Pancreas (tissue), 10 donors: ENCODE results near the gene CABLES1. TPM values are rescaled to one million over a fixed set of nuclear protein-coding genes. Genes with fewer than 3 reads are reported as not detected.

ENCODE experiments used
- ATAC-seq, 4 donors: fragments of 200-7000 bp; cut with Tn5 transposase; one replicate each; pipeline versions ENCODE4 v1.8.0 to v1.9.1; 2020; ENCODE audit warnings: mild to moderate bottlenecking in 4 of 4, moderate library complexity in 4 of 4
- DNase-seq, 6 donors: peaks; one replicate each; pipeline ENCODE4 v3.0.0-alpha.2; 2020
- FAIRE-seq: peaks from 2 replicates; lab custom pipeline; 2012; peaks lifted over from hg19 to GRCh38; lab: Jason Lieb, UNC
- H3K27ac ChIP-seq, 4 donors: fragments of 200-600 bp; sonication (generic); 1 replicate in 3 of 4; 2 replicates in 1 of 4; pipeline versions ENCODE4 v1.5.0 to v1.8.0; 2020
- H3K27me3 ChIP-seq, 4 donors: fragments of 200-600 bp; one replicate each; pipeline ENCODE4 v1.8.0; 2021
- H3K36me3 ChIP-seq, 3 donors: fragments of 200-600 bp; sonication (generic) in 1 of 3; one replicate each; pipeline versions ENCODE4 v1.5.0 to v1.8.0; 2020 to 2021
- H3K4me1 ChIP-seq, 3 donors: fragments of 200-600 bp; one replicate each; pipeline ENCODE4 v1.8.0; 2021
- H3K4me3 ChIP-seq, 4 donors: fragments of 200-600 bp; sonication (generic) in 2 of 4; one replicate each; pipeline versions ENCODE4 v1.5.0 to v1.8.0; 2020 to 2021
- H3K9me3 ChIP-seq, 4 donors: fragments of 200-600 bp; one replicate each; pipeline ENCODE4 v1.8.0; 2021
- WGBS, 2 donors: extraction: QIAGEN DNeasy Blood & Tissue Kit; methylation state at CpG; one replicate each; pipeline ENCODE4 v1.1.7; 2013; 5-methylcytosine and 5-hydroxymethylcytosine counted together
- intact Hi-C, 3 donors: fragments of 100-400 bp; cut with DNase I; formaldehyde crosslinking; loops; one replicate each; pipeline versions ENCODE4 v1.11.1 to v1.14.2; 2022
- polyA plus RNA-seq, 2 donors: library from polyadenylated mRNA; stranded (reverse); fragments of 200-250 nt; gene quantifications; one replicate each; pipeline ENCODE4 v1.2.3, GENCODE V29; 2013
- total RNA-seq, 6 donors: library from RNA; stranded (reverse); fragmentation: NEBNext Ultra II Directional in 4 of 6; extraction: Animal tissue kit (Norgen Biotek cat#: 25700) in 4 of 6; gene quantifications; one replicate each; pipeline versions ENCODE4 v1.2.1 to v1.2.4, GENCODE V29; 2021 to 2023
- TF ChIP-seq, protein P1 (sequence below), 4 donors: fragments of 200-600 bp; sonication (generic) in 3 of 4; IDR thresholded peaks; one replicate each; pipeline versions ENCODE4 v1.5.0 to v1.8.0; 2021; ENCODE audit warnings: antibody characterized with exemption in 4 of 4
- donor health status: healthy with polysubstance abuse.
- donor health status: DM: no; HTN: no; CAD: no; lungs with moderate emphysema.
- donor health status: DM: no; HTN: no; CAD: no.
- donor health status: control.
- donor health status: control.
- donor health status: Bipolar disorder and iron deficiency.
- donor health status: DM: yes; HTN: yes; CAD: no.
- donor health status: DM: no; HTN: no; CAD: no.
- donor health status: DM: no; HTN: no; CAD: no.
- donor health status: DM: yes; HTN: yes; CAD: no.

Gene CABLES1
- total and polyA plus RNA-seq, 8 donors: 2.0 to 5.7 (median 3.2) TPM

DNA sequence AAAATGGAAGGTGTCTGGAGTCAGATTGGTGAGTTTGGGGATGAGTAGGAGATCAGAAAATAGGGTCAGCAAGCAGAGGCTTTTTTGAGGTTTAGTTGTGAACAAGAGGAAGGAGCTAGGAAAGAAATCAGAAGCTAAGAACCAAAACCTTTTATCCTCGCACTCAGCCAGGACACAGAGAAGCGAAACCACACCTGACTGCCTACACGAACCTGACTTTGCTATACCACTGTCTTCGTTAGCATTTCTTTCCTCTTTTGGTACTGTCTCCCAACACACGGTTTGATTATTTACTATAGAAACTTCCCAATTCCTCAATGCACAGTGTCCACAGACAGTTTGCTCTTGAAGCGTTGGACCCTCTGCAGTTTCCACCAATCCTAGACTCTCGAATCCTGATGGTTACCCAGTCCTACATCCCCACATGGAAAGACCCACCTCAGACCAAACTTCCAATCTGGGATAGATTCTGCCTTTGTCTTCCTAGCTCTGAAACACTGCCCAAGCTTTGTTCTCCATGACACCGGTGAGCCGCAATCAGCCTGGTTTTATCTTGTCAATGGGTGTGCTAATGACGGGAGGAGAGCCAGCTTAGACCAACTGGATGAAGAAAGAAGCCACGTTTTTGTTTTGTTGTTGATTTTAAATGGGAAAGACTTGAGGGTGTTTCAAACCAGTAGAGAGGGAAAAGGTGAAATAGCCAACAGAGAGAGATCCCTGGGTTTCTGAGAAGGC is 137.4 kb downstream of the CABLES1 start:
- FAIRE-seq: no peak

DNA sequence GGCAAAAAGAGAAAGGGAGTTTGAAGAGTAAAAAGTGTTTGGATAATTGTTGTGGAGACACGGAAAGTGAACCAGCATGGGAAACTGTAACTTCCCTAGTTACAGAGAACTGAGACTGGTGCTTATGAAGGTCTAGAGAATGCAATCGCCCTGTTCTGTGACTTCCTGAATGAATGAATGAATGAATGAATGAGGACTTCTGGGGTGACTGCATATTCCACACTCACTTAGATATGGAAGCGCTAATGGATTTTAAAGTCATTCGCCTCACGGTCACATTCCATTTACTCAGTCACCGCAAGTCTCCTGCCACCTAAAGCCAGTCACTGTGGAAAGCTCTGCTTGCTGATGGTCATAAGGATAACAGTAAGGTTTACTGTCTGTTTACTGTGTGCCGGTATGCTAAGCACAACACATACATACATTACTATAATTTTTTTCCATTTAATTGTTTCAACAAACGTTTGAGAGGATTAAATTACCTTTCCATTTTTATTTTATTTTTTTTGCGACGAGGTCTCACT is 138.2 kb downstream of the CABLES1 start:
- DNase-seq (no peak), FAIRE-seq (no peak), ATAC-seq (no peak)
- TF ChIP-seq, protein P1, sequence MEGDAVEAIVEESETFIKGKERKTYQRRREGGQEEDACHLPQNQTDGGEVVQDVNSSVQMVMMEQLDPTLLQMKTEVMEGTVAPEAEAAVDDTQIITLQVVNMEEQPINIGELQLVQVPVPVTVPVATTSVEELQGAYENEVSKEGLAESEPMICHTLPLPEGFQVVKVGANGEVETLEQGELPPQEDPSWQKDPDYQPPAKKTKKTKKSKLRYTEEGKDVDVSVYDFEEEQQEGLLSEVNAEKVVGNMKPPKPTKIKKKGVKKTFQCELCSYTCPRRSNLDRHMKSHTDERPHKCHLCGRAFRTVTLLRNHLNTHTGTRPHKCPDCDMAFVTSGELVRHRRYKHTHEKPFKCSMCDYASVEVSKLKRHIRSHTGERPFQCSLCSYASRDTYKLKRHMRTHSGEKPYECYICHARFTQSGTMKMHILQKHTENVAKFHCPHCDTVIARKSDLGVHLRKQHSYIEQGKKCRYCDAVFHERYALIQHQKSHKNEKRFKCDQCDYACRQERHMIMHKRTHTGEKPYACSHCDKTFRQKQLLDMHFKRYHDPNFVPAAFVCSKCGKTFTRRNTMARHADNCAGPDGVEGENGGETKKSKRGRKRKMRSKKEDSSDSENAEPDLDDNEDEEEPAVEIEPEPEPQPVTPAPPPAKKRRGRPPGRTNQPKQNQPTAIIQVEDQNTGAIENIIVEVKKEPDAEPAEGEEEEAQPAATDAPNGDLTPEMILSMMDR (IDR thresholded peaks at IDR 0.05): no peak
- H3K4me1 ChIP-seq: no peaks in the 10 kb centered on the region
- H3K9me3 ChIP-seq: no peaks in the 10 kb centered on the region
- no peaks in the 10 kb centered on the region for H3K36me3 ChIP-seq
- no peak overlapping the region for H3K4me3 ChIP-seq
- WGBS, 2 donors: 81 to 82% methylated on average over 10 of the region's 10 CpGs
- intact Hi-C loops: no loop called here
- H3K27ac ChIP-seq: no peak overlapping the region
- no peaks in the 10 kb centered on the region for H3K27me3 ChIP-seq

More for the DNA sequence above, 137.4 kb downstream of the CABLES1 start:
- Histone ChIP-seq H3K4me1 (no peaks in the 10 kb centered on the region), H3K9me3 (no peaks in the 10 kb centered on the region), H3K4me3 (no peak overlapping the region), H3K27ac (no peak overlapping the region), H3K36me3 (no peaks in the 10 kb centered on the region), H3K27me3 (no peaks in the 10 kb centered on the region)
- TF ChIP-seq, protein P1 (IDR thresholded peaks at IDR 0.05): no peak
- WGBS, 2 donors: 74 to 84% methylated on average over 11 of the region's 11 CpGs
- no peak for ATAC-seq
- no peak for DNase-seq
- intact Hi-C loops: no loop called here

DNA sequence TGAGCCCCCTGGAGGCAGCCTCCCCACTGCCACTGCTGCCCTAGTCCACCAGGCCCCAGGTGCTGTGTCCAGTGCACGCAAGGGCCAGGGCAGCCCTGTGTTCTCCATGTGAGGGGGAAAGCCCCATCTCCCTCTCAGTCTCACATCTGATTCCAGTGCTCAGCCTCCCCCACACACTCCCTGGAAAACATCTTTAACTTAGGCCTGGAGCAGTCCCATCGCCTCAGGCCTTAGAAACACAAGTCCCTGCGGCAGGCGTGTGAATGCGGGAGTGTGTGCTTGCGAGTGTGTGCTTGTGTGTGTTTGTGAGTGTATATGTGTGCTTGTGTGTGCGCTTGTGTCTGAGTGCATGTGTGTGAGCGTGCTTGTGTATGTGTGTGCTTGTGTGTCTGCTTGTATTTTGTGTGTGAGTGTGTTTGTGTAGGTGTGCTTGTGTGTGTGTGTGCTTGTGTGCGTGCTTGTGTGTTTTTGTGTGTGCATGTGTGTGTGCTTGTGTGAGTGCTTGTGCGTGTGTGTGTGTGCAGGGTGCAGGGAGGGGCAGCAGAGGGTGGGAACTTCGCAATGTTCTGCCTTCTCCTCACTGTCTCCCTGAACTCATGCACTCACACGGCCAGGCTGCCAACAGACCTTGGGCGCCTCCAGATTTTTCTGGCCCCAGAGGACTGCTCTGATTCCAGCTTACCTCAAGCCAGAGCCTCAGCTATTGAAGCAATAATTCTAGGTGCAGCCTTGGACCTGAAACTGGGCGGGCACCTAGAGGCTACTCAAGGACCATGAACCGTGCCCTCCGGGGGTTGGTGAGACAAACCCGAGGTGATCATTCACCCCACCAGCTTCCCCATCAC is 139.6 kb downstream of the CABLES1 start:
- no peaks in the 10 kb centered on the region for H3K36me3 ChIP-seq
- no peak overlapping the region for H3K27ac ChIP-seq
- FAIRE-seq (no peak), DNase-seq (no peak), ATAC-seq (no peak)
- H3K4me1 ChIP-seq: no peaks in the 10 kb centered on the region
- no peaks in the 10 kb centered on the region for H3K9me3 ChIP-seq
- TF ChIP-seq, protein P1 (IDR thresholded peaks at IDR 0.05): no peak
- 90 to 91% methylated on average over 17 of the region's 17 CpGs for WGBS, 2 donors
- no peak overlapping the region for H3K4me3 ChIP-seq
- no peaks in the 10 kb centered on the region for H3K27me3 ChIP-seq
- intact Hi-C loops: no loop called here

DNA sequence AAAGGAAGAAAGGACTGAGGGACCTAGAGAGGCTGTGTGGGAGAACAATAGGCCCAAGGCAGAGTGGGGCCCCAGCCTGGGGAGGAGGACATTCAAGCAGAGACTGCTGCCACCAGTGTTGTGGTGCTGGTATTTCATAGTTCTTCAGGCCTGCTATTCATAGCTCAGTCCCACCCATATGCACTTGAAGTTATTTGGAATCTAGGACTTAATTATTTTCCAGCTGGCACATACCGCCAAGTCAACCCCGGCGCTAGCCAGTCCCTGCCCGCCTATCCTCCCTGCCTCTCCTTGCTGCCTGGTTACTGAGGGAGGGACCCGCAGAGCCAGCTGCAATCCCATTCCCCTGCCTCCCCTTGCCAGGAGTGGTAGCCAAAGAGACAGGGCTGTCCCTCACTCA is 141.2 kb downstream of the CABLES1 start:
- 80 to 88% methylated on average over 5 of the region's 5 CpGs for WGBS, 2 donors
- TF ChIP-seq, protein P1 (IDR thresholded peaks at IDR 0.05): no peak

More for the DNA sequence above, 141.2 kb downstream of the CABLES1 start:
- Histone ChIP-seq H3K36me3 (no peaks in the 10 kb centered on the region), H3K27me3 (no peaks in the 10 kb centered on the region), H3K4me3 (no peak overlapping the region), H3K27ac (no peak overlapping the region), H3K9me3 (no peaks in the 10 kb centered on the region), H3K4me1 (no peaks in the 10 kb centered on the region)
- DNase-seq (no peak), FAIRE-seq (no peak), ATAC-seq (no peak)
- intact Hi-C loops: no loop called here
